Stimulated activated naive CD4-positive, alpha-beta T cell (primary cell): Measurements from ENCODE around the gene PPHLN1.

Source experiments
- DNase-seq, 6 experiments: peaks; one replicate each; lab custom pipeline; 2025; lab: John Stamatoyannopoulos, UW

Gene PPHLN1

GRCh38 chr12:42442311-42442759, 116.4 kb downstream of the PPHLN1 start:
- DNase-seq, result no peak

DNA sequence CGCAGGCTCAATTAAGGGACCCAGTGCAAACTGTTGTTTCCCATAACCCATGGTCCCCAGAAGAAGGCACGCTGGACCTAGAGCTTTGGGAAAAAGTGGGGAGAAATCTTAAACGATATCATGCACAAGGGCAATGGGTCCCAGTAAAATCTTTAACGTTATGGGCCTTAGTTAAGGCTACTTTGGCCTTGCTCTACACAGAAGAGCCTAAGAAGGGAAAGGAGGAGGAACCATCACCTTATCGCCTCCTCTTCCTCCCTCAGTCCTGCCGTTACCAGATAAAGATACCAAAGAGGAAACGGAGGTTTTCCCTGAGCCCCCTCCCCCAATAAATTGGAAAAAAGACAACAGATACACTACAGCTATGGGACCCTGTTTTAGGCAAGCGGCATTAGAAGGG, 116.9 kb downstream of the PPHLN1 start:
- DNase-seq, result no peak

DNA sequence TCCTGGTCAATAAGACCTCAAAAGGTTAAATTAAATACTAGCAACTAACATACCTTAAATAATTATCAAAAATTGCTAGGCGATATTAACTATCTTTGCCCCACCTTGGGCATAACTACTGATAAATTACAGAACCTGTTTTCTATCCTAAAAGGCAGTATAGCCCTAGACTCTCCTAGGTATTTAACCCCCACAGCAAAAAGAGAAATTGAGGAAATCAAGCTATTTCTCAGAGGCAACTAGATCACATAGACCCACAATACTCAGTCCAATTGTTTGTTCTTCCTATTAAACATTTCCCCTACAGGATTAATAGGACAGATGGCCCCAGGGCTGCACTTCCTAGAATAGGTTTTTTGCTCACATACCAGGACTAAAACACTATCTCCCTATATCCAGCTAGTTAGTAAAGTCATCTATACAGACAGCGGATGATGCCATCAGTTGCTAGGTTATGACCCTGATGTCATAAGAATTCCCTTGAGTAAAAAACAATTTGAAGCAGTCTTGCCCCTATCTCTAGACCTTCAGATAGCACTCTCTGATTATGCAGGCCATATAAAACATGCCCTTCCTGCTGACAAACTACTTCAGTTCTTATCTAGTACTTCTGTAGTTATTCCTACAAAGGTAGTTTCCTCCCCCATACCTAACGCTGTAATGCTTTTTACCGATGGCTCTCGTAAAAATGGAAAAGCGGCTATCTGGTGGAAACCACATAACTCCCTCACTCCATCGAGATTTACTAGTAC, 118.4 kb downstream of the PPHLN1 start:
- DNase-seq, result no peak

DNA sequence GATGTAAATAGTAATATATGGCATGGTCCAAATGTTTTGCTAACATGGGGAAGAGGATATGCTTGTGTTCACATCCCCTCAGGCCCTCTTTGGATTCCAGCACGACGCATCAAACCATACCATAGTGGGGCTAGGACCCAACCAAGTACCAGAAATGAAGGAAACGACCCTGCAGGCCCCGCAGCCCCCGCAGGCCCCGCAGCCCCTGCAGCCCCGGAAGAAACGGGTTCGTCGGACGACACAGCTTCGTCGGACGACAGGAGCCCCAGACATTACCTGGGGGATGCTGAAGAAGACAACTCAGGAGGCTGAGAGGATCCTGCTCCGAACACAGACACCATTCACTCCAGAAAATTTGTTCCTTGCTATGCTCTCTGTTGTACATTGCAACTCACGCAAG, 119.9 kb downstream of the PPHLN1 start:
- DNase-seq, result no peak

DNA sequence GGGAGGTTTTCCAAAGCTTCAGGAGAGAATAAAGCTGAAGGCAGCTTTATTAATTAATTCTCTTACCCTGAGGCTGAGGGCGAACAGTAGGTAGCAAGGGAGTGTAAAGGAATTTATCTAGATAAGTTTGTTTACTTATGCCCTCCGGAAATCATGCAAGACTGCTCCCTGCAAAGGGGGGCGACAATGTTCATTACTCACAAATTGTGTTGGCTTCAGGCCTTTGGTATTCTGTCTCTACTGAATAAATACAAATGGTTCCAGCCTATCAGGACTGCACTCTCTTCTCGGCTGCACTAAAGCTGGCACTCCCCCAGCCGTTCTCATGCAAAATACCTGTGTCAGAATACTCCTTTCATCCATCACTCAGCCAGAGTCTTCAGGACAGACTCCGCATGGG, 120.8 kb downstream of the PPHLN1 start:
- DNase-seq, result no peak

DNA sequence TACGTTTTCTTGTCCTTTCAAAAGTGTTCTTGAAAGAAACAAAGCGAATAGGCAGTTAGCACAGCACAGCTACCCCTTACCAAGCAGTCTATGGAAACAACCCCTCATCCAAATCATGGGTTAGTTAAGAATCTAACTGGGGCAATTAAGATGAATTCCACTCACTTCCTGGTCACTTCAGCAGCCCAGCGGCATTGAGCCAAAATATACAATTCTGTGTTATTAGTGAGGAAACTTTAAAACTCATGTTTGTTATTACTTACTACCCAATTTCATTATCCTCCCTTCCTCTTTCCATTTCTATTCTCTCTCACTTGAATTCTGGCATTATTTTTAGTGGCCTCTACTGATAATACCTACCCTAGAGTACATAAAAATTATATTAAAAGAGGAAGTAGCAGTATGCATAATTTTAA, 121.4 kb downstream of the PPHLN1 start:
- no peak for DNase-seq

DNA sequence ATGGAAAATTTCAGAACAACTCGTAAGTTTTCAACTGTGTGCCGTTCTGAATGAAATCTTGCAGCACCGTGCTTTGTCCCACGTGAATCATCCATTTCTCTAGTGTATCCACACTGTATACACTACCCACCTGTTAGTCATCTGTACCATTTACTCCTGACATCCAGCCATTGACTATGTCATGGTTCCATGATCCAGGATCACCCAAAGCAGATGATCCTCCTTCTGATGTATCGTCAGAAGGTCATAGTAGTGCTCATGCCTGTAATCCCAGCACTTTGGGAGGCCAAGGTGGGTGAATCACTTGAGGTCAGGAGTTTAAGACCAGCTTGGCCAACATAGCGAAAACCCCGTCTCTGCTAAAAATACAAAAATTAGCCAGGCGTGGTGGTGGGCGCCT, 122.9 kb downstream of the PPHLN1 start:
- DNase-seq, result no peak

DNA sequence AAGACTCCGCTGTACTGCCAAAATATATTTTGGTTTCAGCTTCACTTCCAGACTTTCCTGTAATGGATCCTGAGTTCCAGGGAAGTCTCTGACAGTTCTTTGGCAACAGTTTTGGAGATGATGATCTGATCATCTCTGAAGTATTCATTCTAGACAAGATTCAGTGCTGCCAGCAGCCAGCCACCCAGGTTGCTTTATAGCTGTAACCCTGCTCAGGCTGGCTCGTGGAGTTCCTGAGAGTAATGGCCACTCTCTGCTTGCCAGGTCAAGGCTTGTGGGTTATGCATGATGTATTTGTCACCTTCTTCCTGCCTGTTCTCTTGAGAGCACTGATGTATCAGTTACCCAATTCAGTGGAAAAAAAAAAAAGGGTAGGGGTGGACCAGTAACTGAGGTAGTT, 124.3 kb downstream of the PPHLN1 start:
- no peak for DNase-seq

GRCh38 chr12:42458575-42458974, 132.6 kb downstream of the PPHLN1 start:
- no peak for DNase-seq

- no peak for DNase-seq
Measured at GRCh38 chr12:42459336-42459847, 133.4 kb downstream of the PPHLN1 start.

DNA sequence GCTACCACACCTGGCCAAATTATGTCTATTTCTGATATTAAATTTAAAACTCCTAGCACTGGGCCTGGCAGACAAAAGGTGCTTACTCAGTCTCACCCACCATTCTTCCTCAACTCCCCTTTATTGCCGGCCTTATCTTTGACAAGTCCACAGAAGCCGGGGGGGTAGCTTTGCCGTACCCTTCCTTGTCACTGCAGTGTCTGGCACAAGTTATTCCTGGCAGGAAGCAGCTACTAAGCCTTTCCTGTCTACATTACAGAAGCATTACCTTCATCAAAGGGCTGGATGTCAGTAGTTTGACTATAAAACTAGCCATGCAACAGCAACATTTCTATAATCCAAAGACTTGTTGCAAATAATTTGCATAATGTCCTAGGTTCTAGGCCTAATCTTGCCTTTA, 136.5 kb downstream of the PPHLN1 start:
- DNase-seq, result no peak

DNA sequence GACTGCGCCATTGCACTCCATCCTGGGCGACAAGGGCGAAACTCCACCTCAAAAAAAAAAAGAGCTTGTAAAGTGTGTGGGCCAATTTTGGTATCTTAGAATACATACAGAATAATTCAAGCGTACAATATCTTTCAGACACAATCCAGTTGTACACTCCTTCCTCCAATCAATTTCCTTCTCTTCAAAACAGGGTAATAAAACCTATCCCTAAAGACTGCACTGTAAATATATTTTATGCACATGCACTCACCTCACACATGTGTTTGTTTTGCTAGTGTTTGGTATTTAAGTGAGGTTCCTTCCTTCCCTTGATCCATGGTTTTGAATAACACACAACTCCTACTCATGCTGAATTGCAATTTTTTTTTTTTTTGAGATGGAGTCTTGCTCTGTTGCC, 137.7 kb downstream of the PPHLN1 start:
- no peak for DNase-seq

GRCh38 chr12:42468341-42468821, 142.4 kb downstream of the PPHLN1 start:
- DNase-seq, result no peak

DNA sequence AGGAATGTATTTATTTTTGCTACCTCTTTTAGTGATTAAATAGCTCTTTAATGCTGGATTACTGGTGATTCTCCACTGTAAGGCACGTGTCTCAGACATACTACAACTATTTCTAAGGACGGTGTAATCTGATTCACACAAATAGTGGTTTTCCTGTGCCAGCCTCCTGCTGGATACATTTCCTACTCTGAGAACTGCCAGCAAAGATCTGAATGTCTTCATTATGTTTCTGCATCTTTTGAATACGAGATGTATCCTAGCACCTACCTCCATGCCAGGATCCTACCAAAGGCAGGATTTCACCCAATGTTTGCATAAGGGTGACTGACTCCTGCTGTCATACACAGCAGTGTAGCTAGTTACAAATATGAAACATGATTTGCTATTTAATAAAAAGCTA, 143.0 kb downstream of the PPHLN1 start:
- DNase-seq, result no peak

DNA sequence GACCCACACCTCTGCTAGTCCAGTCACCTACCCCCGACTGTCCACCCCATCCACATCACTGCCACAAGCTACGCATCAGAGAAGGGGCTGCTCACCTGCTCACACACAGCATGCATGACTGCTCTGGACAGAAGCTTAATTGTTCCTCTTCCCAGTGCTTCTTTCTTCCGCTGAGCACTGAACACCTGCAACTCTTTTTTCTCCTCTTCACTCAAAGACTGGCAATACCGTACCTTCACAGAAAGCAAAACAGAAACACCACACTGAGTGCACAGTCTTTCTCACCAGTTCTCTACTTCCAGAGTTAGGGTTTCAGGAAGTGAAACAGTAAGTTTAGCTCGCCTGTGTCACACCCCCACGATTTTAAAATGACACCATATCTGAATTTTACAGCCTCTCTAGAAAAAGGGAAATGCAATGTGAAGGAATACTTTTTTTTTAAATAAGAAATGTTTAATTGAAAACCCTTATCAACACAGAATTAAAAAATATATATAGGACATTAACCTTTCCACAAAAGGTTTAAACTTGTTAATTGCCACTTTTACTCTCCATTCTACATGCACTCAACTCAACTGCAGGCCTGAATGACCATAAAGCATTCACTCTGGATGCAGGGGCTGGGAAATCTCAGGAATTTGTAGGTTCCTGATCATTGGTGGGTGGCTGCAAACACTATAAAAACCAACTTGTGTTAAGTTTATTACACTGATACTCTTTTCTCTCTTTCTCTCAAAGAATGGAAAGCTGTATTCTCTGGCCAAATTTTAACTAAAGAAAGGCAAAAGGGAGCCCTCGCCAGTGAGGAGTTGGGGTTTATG, 143.6 kb downstream of the PPHLN1 start:
- peak in 1 of 6 experiments; percentile 2 for DNase-seq

GRCh38 chr12:42472376-42472775, 146.4 kb downstream of the PPHLN1 start:
- no peak for DNase-seq

DNA sequence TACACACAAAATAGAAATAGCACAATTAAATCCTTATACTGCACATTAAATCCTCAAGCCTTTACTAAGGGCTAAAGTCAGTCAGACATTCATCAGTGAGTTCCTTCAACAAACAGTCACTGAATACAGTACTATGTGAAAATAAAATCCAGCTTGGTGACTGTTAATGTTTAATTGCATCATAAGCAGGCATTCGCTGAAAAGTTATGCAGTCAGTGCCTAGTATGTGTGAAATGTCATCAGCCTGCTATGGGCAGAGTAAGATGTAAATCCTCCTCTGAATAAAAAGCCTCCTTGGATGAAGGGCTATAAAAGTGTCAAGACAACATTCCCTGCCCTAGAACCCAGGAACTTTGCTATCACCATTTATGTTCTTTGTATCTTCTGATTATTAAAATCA, 147.2 kb downstream of the PPHLN1 start:
- no peak for DNase-seq

DNA sequence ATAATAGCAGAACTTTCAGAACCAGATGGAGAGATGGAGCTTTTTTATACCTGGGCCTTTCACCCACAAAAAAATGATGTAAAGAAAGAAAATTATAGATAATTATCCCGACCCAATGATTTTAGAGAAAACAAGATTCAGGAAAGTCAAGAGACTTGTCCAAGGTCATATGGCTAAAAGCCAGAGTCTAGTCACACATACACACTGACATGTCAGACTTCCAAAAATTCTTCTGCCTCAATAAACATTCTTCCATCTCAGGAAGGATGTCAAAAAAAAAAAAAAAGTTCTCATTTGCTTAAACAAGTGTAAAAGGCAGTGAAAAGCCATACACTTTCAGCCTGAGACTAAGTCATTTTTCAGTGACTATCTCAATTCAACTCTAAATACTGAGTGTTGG, 147.6 kb downstream of the PPHLN1 start:
- DNase-seq, result no peak

GRCh38 chr12:42474391-42474790, 148.4 kb downstream of the PPHLN1 start:
- no peak for DNase-seq

GRCh38 chr12:42475106-42475505, 149.1 kb downstream of the PPHLN1 start:
- DNase-seq, result no peak

- DNase-seq, result no peak
Measured at GRCh38 chr12:42477941-42478340, 152.0 kb downstream of the PPHLN1 start.

GRCh38 chr12:42481368-42481767, 155.4 kb downstream of the PPHLN1 start:
- no peak for DNase-seq
